ENCODE data around the gene C16orf95.

DNA sequence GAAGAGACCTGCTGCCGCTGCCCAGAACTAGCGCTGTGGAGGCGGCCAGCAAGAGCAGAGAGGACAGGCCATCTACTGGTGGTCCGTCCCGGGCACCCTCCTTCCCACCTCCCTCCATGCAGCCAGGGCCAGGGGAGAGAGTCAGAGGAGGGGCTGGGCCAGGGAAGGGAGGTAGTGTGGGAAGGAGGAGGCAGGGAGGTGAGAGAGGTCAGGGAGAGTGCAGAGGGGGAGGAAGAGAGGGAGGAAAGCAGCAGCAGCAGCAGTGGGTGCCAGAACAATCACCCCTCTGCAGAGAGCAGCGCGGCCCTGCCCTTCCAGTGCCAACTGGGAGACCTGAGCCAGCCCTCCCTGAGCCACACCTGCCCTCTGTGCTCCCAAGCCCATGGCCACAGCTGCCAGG, 6.6 kb downstream of the C16orf95 start:
- TF ChIP-seq, protein P1, sequence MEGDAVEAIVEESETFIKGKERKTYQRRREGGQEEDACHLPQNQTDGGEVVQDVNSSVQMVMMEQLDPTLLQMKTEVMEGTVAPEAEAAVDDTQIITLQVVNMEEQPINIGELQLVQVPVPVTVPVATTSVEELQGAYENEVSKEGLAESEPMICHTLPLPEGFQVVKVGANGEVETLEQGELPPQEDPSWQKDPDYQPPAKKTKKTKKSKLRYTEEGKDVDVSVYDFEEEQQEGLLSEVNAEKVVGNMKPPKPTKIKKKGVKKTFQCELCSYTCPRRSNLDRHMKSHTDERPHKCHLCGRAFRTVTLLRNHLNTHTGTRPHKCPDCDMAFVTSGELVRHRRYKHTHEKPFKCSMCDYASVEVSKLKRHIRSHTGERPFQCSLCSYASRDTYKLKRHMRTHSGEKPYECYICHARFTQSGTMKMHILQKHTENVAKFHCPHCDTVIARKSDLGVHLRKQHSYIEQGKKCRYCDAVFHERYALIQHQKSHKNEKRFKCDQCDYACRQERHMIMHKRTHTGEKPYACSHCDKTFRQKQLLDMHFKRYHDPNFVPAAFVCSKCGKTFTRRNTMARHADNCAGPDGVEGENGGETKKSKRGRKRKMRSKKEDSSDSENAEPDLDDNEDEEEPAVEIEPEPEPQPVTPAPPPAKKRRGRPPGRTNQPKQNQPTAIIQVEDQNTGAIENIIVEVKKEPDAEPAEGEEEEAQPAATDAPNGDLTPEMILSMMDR (IDR thresholded peaks at IDR 0.05): no peak
- no peak for TF ChIP-seq POLR2A (IDR thresholded peaks at IDR 0.05)

All from lower leg skin (tissue), 3 donors.